GM19467 (cell line): Measurements from ENCODE around the gene POLE2.
"Not testable (repeated sequence)": the region's sequence is repeated elsewhere in the genome, so short reads cannot be mapped to it uniquely, and the experiment has no call there.

Source experiments
- ATAC-seq: cut with Tn5 transposase; IDR thresholded peaks from one replicate; pipeline ENCODE4 v1.9.1; 2021; ENCODE audit warnings: mild to moderate bottlenecking, moderate library complexity; ENCODE audit not compliant: unreplicated experiment

The POLE2 gene, protein sequence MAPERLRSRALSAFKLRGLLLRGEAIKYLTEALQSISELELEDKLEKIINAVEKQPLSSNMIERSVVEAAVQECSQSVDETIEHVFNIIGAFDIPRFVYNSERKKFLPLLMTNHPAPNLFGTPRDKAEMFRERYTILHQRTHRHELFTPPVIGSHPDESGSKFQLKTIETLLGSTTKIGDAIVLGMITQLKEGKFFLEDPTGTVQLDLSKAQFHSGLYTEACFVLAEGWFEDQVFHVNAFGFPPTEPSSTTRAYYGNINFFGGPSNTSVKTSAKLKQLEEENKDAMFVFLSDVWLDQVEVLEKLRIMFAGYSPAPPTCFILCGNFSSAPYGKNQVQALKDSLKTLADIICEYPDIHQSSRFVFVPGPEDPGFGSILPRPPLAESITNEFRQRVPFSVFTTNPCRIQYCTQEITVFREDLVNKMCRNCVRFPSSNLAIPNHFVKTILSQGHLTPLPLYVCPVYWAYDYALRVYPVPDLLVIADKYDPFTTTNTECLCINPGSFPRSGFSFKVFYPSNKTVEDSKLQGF

GRCh38 chr14:49687942-49688700 lies at the start of gene POLE2:
Gene POLE2, minus strand, starts transcription at chr14:49688214. Its CDS starts 11 bp downstream, at chr14:49688203.
- peak; percentile 87 for ATAC-seq

DNA sequence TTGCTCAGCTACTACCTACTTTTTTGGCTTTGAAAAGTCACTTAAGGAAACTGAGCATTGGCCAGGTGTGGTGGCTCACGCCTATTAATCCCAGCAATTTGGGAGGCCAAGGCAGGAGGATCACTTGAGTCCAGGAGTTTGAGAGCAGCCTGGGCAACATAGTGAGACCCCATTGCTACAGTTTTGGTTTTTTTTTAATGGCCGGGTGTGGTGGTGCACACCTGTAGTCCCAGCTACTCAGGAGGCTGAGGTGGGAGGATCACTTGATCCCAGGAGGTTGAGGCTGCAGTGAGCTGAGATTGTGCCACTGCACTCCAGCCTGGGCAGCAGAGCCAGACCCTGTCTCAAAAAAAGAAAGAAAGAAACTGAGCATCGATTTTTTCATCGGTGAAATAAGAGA lies 47.7 kb upstream of the POLE2 start:
- not testable (repeated sequence) for ATAC-seq

GRCh38 chr14:49733836-49734235 lies 45.8 kb upstream of the POLE2 start:
- no peak for ATAC-seq

- no peak for ATAC-seq
Observed at GRCh38 chr14:49732896-49733295, 44.9 kb upstream of the POLE2 start.

DNA sequence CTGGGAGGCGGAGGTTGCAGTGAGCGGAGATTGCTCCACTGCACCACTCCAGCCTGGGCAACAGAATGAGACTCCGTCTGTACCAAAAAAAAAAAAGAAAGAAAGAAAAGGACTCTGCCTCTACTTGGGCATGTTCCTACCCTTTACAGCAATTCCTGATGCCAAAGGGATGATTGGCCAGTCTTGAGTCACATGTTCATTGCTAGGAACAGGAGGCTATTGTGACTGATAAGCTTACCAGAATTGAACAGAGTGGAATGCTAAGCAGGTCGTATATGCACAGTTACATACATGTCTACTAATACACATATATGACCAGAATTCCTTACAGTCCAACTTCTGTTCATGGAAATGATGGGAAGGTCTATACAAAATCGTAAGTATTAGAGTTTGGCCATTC lies 39.2 kb upstream of the POLE2 start:
- no peak for ATAC-seq

GRCh38 chr14:49721733-49722435 lies 33.9 kb upstream of the POLE2 start:
- not testable (repeated sequence) for ATAC-seq

DNA sequence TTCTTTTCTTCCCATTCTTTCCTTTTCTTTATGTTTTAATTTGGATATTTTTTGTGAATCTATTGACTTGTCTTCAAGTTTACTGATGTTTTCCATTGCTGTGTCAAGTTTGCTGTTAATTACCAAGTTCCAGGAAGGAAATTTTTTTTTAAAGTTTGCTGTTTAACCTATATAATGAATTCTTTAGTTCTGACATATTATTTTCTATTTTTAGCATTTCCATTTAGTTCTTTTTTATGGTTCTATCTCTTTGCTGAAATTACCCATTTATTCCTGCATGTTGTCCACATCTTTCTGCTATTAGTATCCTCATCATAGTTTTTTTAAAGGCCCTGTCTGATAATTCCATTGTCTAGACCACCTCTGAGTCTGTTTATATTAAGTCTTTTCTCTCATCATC lies 32.7 kb upstream of the POLE2 start:
- no peak for ATAC-seq

- not testable (repeated sequence) for ATAC-seq
Observed at GRCh38 chr14:49710993-49711392, 23.0 kb upstream of the POLE2 start.

DNA sequence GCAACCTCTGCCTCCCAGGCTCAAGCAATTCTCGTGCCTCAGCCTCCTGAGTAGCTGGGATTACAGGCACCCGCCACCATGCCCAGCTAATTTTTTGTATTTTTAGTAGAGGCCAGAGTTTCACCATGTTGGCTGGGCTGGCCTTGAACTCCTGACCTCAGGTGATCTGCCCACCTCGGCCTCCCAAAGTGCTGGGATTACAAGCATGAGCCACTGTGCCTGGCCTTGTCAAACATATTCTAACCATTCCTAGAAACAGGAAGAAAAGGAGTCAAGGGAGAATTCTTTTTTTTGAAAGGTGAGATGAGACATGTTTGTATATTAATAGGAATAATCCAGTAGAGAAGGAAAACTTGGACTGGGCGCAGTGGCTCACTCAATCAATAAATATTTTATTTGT lies 16.5 kb upstream of the POLE2 start:
- ATAC-seq, result not testable (repeated sequence)

DNA sequence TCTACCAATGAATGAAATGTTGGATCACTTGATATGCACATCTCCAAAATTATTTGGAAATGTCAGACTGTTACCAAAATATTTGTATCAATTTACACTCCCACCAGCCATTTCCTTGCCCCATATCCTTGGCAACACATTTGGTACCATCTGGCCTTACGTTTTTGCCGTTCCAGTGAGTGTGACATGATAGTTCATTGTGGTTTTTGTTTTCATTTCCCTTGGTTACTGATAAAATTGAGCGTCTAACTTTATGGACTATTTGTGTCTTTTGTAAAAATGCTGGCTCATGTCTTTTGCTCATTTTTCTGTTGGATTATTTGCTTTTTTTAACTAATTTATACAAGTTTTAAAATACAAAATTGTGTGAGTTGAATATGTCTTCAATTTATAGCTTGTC lies 16.0 kb upstream of the POLE2 start:
- ATAC-seq, result no peak

- ATAC-seq, result no peak
Observed at GRCh38 chr14:49702725-49703124, 14.7 kb upstream of the POLE2 start.

DNA sequence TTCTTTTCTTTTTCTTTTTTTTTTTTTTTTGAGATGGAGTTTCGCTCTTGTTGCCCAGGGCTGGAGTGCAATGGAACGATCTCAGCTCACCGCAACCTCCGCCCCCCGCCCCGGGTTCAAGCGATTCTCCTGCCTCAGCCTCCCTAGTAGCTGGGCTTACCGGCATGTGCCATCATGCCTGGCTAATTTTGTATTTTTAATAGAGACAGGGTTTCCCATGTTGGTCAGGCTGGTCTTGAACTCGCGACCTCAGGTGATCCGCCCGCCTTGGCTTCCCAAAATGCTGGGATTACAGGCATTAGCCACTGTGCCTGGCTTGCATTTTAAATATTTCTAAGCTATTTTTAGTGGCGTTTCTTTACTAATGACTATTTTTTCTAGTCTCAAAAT lies 5.7 kb upstream of the POLE2 start:
- ATAC-seq, result not testable (repeated sequence)

GRCh38 chr14:49692811-49693734 lies 5.1 kb upstream of the POLE2 start, which contains the start of gene KLHDC1:
Gene KLHDC1, plus strand, starts transcription at chr14:49693120. Its CDS starts 75 bp downstream, at chr14:49693195.
- peak; percentile 54 for ATAC-seq

GRCh38 chr14:49692193-49692757 lies 4.3 kb upstream of the POLE2 start:
- no peak for ATAC-seq

GRCh38 chr14:49691031-49691430 lies 3.0 kb upstream of the POLE2 start:
- no peak for ATAC-seq

DNA sequence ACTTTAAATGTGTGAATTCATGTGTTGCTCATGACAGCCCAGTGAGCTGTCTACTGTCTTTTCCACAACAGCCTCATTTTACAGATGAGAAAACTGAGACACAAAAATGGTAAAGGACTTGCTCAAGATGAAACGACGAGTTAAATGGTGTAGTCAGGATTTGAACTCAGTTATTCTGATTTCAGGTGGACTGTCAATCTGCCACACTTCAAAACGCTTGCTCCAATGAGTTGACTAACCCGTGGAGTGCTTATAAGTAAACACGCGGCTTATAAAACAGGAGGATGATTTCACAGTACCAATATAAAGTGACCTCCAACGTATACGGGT lies 652 bp upstream of the POLE2 start:
- ATAC-seq, result no peak

DNA sequence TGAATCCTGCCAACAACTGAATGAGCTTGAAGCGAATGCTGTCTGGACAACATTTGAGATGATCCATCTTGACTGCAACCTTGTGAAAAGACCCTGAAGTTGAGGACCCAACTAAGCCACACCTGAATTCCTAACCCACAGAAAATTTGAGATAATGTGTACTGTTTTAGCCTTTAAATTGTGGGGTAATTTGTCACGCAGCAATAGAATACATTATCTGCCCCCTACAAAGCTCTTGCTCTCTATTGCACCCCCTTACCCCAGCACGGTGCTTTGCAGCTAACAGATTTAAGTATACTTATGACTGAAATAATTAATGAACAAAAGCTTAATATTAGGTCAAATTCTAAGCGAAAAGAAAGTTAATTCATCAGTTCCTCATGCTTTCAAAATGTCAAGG lies 1.6 kb downstream of the POLE2 start:
- no peak for ATAC-seq

DNA sequence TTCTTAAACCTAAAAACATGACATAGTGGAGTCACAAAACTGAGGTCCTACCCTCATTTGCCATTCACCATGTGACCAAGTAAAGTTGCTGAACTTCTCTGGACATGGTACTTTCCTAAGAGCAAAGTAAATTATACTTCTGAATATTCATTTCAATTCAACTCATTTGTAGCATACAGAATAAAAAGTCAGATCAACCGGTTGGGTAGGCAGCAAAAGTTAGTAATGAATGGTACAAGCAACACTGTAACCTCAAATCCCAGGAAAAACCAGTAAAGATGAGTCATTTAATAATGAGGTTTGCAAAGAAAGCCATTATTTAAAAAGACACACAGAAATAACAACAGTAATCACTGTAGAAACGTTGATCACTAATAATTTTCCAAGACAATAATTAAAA lies 8.7 kb downstream of the POLE2 start:
- ATAC-seq, result no peak

GRCh38 chr14:49677643-49678042 lies 10.4 kb downstream of the POLE2 start:
- ATAC-seq, result no peak

- no peak for ATAC-seq
Observed at GRCh38 chr14:49673586-49673985, 14.4 kb downstream of the POLE2 start.
